HG03196 (cell line): Measurements from ENCODE around the gene SUCNR1.

Experiments used
- ATAC-seq: cut with Tn5 transposase; IDR thresholded peaks from one replicate; pipeline ENCODE4 v1.9.1; 2021; ENCODE audit not compliant: unreplicated experiment

SUCNR1 gene

GRCh38 chr3:151933234-151933853 lies 59.9 kb downstream of the SUCNR1 start:
- no peak for ATAC-seq
